Muscle of arm (tissue), 12 donors: ENCODE results near the gene CD300C. TPM values are rescaled to one million over a fixed set of nuclear protein-coding genes. Genes with fewer than 3 reads are reported as not detected.
"Not testable (repeated sequence)": the region's sequence is repeated elsewhere in the genome, so short reads cannot be mapped to it uniquely, and the experiment has no call there.

Source experiments
- DNase-seq: peaks from one replicate; pipeline ENCODE4 v3.0.0-alpha.2; 2013
- polyA plus RNA-seq, 12 donors: library from polyadenylated mRNA; unstranded; fragments of 120-200 nt; gene quantifications; one replicate each; pipeline ENCODE4 v1.2.1, GENCODE V29; 2013; ENCODE audit not compliant: insufficient read length in 12 of 12

The CD300C gene
- polyA plus RNA-seq, 12 donors, result 0.18 to 0.76 (median 0.52) TPM; not detected in 2

- no peak for DNase-seq
Measured at GRCh38 chr17:74514632-74515334, 31.1 kb downstream of the CD300C start.

GRCh38 chr17:74513987-74514631, 31.8 kb downstream of the CD300C start:
- DNase-seq, result no peak

- no peak for DNase-seq
Measured at GRCh38 chr17:74512624-74513091, 33.3 kb downstream of the CD300C start.

GRCh38 chr17:74512036-74512435, 33.9 kb downstream of the CD300C start:
- DNase-seq, result no peak

GRCh38 chr17:74508156-74508555, 37.8 kb downstream of the CD300C start:
- no peak for DNase-seq

- not testable (repeated sequence) for DNase-seq
Measured at GRCh38 chr17:74503949-74504348, 42.0 kb downstream of the CD300C start.

- DNase-seq, result no peak
Measured at GRCh38 chr17:74502861-74503260, 43.1 kb downstream of the CD300C start.

- DNase-seq, result no peak
Measured at GRCh38 chr17:74499992-74500391, 45.9 kb downstream of the CD300C start.

GRCh38 chr17:74497471-74497870, 48.4 kb downstream of the CD300C start:
- DNase-seq, result no peak

- peak; percentile 63 for DNase-seq
Measured at GRCh38 chr17:74493331-74493833, 52.5 kb downstream of the CD300C start.

- DNase-seq, result no peak
Measured at GRCh38 chr17:74491626-74492025, 54.3 kb downstream of the CD300C start.

Other genes starting within 250 kb of the CD300C start
- 1 to 10 TPM in 9 of 12 donors, under 1 TPM in 1, not detected in 2; 0.92 to 2.0 (median 1.5) TPM for gene KIF19, start 219.9 kb downstream of the CD300C start, polyA plus RNA-seq
- gene BTBD17, start 184.2 kb downstream of the CD300C start, polyA plus RNA-seq, result under 1 TPM in 8 of 12 donors, not detected in 4; 0.08 to 0.40 (median 0.16) TPM
- gene GPR142, start 178.6 kb downstream of the CD300C start, polyA plus RNA-seq, result under 1 TPM in 8 of 12 donors, not detected in 4; 0.16 to 0.74 (median 0.26) TPM
- gene GPRC5C, start 114.0 kb downstream of the CD300C start, polyA plus RNA-seq, result 10 to 100 TPM in 11 of 12 donors, not detected in 1; 16.2 to 61.7 (median 26.4) TPM
- 1 to 10 TPM in 10 of 12 donors, not detected in 2; 1.1 to 2.6 (median 1.9) TPM for gene CD300A, start 79.5 kb downstream of the CD300C start, polyA plus RNA-seq
- under 1 TPM in 9 of 12 donors, not detected in 3; 0.07 to 0.83 (median 0.14) TPM for gene CD300LB, start 14.6 kb downstream of the CD300C start, polyA plus RNA-seq
- gene CD300H, start 21.4 kb upstream of the CD300C start, polyA plus RNA-seq, result under 1 TPM in 2 of 12 donors, not detected in 10; 0.32 to 0.37 TPM
- gene CD300LD, start 46.2 kb upstream of the CD300C start, polyA plus RNA-seq, result not detected
- under 1 TPM in 10 of 12 donors, not detected in 2; 0.13 to 0.68 (median 0.30) TPM for gene CD300E, start 77.6 kb upstream of the CD300C start, polyA plus RNA-seq
- under 1 TPM in 8 of 12 donors, not detected in 4; 0.14 to 0.90 (median 0.24) TPM for gene CD300LF, start 166.8 kb upstream of the CD300C start, polyA plus RNA-seq
- 1 to 10 TPM in 8 of 12 donors, under 1 TPM in 3, not detected in 1; 0.63 to 5.0 (median 1.3) TPM for gene RAB37, start 191.1 kb upstream of the CD300C start, polyA plus RNA-seq
- gene NHERF1, start 202.5 kb upstream of the CD300C start, polyA plus RNA-seq, result 10 to 100 TPM in 2 of 12 donors, 1 to 10 TPM in 9, not detected in 1; 5.0 to 63.4 (median 6.7) TPM
- gene NAT9, start 230.2 kb upstream of the CD300C start, polyA plus RNA-seq, result 10 to 100 TPM in 11 of 12 donors, not detected in 1; 26.8 to 42.5 (median 33.6) TPM